ENCODE results near the gene SRRM1.
"Not testable (repeated sequence)": the region's sequence is repeated elsewhere in the genome, so short reads cannot be mapped to it uniquely, and the experiment has no call there.

Gene SRRM1

GRCh38 chr1:24714859-24715520, 71.9 kb downstream of the SRRM1 start:
- H3K36me3 ChIP-seq (ENCODE audit: control insufficient read depth in 4 of 4, insufficient read depth in 4 of 4, low read length in 3 of 4), result no peaks in the 10 kb centered on the region
- H3K4me1 ChIP-seq (ENCODE audit: control extremely low read depth in 1 of 4, control insufficient read depth in 4 of 4, insufficient read depth in 4 of 4, low read length in 3 of 4), result peaks cover 0 to 8% (median 6%) of the 10 kb centered on the region in 4 experiments
- no peak overlapping the region for H3K4me3 ChIP-seq (ENCODE audit: control insufficient read depth in 1 of 7, extremely low read depth in 1 of 7, insufficient read depth in 4 of 7, low read depth in 2 of 7, low read length in 6 of 7)
- no peak overlapping the region for H3K27ac ChIP-seq (ENCODE audit: insufficient read depth in 1 of 2, low read depth in 1 of 2, low read length in 2 of 2, poor library complexity in 1 of 2, severe bottlenecking in 2 of 2)
- 96% methylated on average over 7 of the region's 8 CpGs for WGBS (ENCODE audit: insufficient coverage)
- no peaks in the 10 kb centered on the region for H3K27me3 ChIP-seq (replicated peaks in 2 of 5; ENCODE audit: control insufficient read depth in 4 of 5, insufficient read depth in 5 of 5, low read length in 4 of 5)
- no peak for DNase-seq
- H3K9me3 ChIP-seq (ENCODE audit: control extremely low read depth in 1 of 5, control insufficient read depth in 4 of 5, insufficient read depth in 2 of 5, low read depth in 1 of 5, low read length in 4 of 5), result no peaks in the 10 kb centered on the region
- ChIA-PET CTCF (interaction anchor here (1.1 to 1.7 kb wide), 3 partner anchors 9 to 122 kb away, joined by 3 to 5 read pairs (median 4); no protein-coding TSS in a partner anchor), POLR2A (no interaction called here)

- CTCF ChIA-PET, result interaction anchor here (1.7 kb wide), 1 partner anchor 10 kb away, joined by 4 read pairs; no protein-coding TSS in a partner anchor
- WGBS (ENCODE audit: insufficient coverage), result 96% methylated on average over 5 of the region's 7 CpGs
- Histone ChIP-seq H3K27ac (ENCODE audit: insufficient read depth in 1 of 2, low read depth in 1 of 2, low read length in 2 of 2, poor library complexity in 1 of 2, severe bottlenecking in 2 of 2) (no peak overlapping the region), H3K4me1 (ENCODE audit: control extremely low read depth in 1 of 4, control insufficient read depth in 4 of 4, insufficient read depth in 4 of 4, low read length in 3 of 4) (peaks cover 0 to 10% (median 6%) of the 10 kb centered on the region in 4 experiments), H3K36me3 (ENCODE audit: control insufficient read depth in 4 of 4, insufficient read depth in 4 of 4, low read length in 3 of 4) (no peaks in the 10 kb centered on the region), H3K27me3 (replicated peaks in 2 of 5; ENCODE audit: control insufficient read depth in 4 of 5, insufficient read depth in 5 of 5, low read length in 4 of 5) (no peaks in the 10 kb centered on the region), H3K4me3 (ENCODE audit: control insufficient read depth in 1 of 7, extremely low read depth in 1 of 7, insufficient read depth in 4 of 7, low read depth in 2 of 7, low read length in 6 of 7) (no peak overlapping the region), H3K9me3 (ENCODE audit: control extremely low read depth in 1 of 5, control insufficient read depth in 4 of 5, insufficient read depth in 2 of 5, low read depth in 1 of 5, low read length in 4 of 5) (no peaks in the 10 kb centered on the region)
- no peak for DNase-seq
- POLR2A ChIA-PET, result no interaction called here
These were observed 72.6 kb downstream of the SRRM1 start for GRCh38 chr1:24715658-24716057.

GRCh38 chr1:24717887-24718650, 75.0 kb downstream of the SRRM1 start:
- Histone ChIP-seq H3K27ac (ENCODE audit: insufficient read depth in 1 of 2, low read depth in 1 of 2, low read length in 2 of 2, poor library complexity in 1 of 2, severe bottlenecking in 2 of 2) (no peak overlapping the region), H3K27me3 (replicated peaks in 2 of 5; ENCODE audit: control insufficient read depth in 4 of 5, insufficient read depth in 5 of 5, low read length in 4 of 5) (no peaks in the 10 kb centered on the region), H3K9me3 (ENCODE audit: control extremely low read depth in 1 of 5, control insufficient read depth in 4 of 5, insufficient read depth in 2 of 5, low read depth in 1 of 5, low read length in 4 of 5) (no peaks in the 10 kb centered on the region), H3K36me3 (ENCODE audit: control insufficient read depth in 4 of 4, insufficient read depth in 4 of 4, low read length in 3 of 4) (no peaks in the 10 kb centered on the region), H3K4me3 (ENCODE audit: control insufficient read depth in 1 of 7, extremely low read depth in 1 of 7, insufficient read depth in 4 of 7, low read depth in 2 of 7, low read length in 6 of 7) (no peak overlapping the region), H3K4me1 (ENCODE audit: control extremely low read depth in 1 of 4, control insufficient read depth in 4 of 4, insufficient read depth in 4 of 4, low read length in 3 of 4) (peaks cover 0 to 10% (median 6%) of the 10 kb centered on the region in 4 experiments)
- DNase-seq, result no peak
- 99% methylated on average over 6 of the region's 8 CpGs for WGBS (ENCODE audit: insufficient coverage)
- POLR2A ChIA-PET, result interaction anchor here (0.7 kb wide), 2 partner anchors 41 to 304 kb away, joined by 3 to 5 read pairs; no protein-coding TSS in a partner anchor
- CTCF ChIA-PET, result interaction anchor here (0.8 to 2.7 kb wide), 3 partner anchors 11 to 29 kb away, joined by 3 to 7 read pairs (median 7); partner anchors contain the start of gene CLIC4

GRCh38 chr1:24720152-24720551, 77.0 kb downstream of the SRRM1 start:
- ChIA-PET CTCF (interaction anchor here (0.8 kb wide), 1 partner anchor 13 kb away, joined by 3 read pairs; no protein-coding TSS in a partner anchor), POLR2A (interaction anchor here (0.5 to 1.0 kb wide), 2 partner anchors 8 to 13 kb away, joined by 3 to 4 read pairs; no protein-coding TSS in a partner anchor)
- no peak overlapping the region for H3K4me3 ChIP-seq (ENCODE audit: control insufficient read depth in 1 of 7, extremely low read depth in 1 of 7, insufficient read depth in 4 of 7, low read depth in 2 of 7, low read length in 6 of 7)
- peaks cover 0 to 11% (median 8%) of the 10 kb centered on the region in 4 experiments for H3K4me1 ChIP-seq (ENCODE audit: control extremely low read depth in 1 of 4, control insufficient read depth in 4 of 4, insufficient read depth in 4 of 4, low read length in 3 of 4)
- WGBS (ENCODE audit: insufficient coverage), result 65% methylated on average over 9 of the region's 12 CpGs
- no peaks in the 10 kb centered on the region for H3K27me3 ChIP-seq (replicated peaks in 2 of 5; ENCODE audit: control insufficient read depth in 4 of 5, insufficient read depth in 5 of 5, low read length in 4 of 5)
- no peaks in the 10 kb centered on the region for H3K36me3 ChIP-seq (ENCODE audit: control insufficient read depth in 4 of 4, insufficient read depth in 4 of 4, low read length in 3 of 4)
- no peak overlapping the region for H3K27ac ChIP-seq (ENCODE audit: insufficient read depth in 1 of 2, low read depth in 1 of 2, low read length in 2 of 2, poor library complexity in 1 of 2, severe bottlenecking in 2 of 2)
- no peak for DNase-seq
- H3K9me3 ChIP-seq (ENCODE audit: control extremely low read depth in 1 of 5, control insufficient read depth in 4 of 5, insufficient read depth in 2 of 5, low read depth in 1 of 5, low read length in 4 of 5), result no peaks in the 10 kb centered on the region

GRCh38 chr1:24721533-24721932, 78.4 kb downstream of the SRRM1 start:
- 95% methylated on average over 27 of the region's 31 CpGs for WGBS (ENCODE audit: insufficient coverage)
- no peak overlapping the region for H3K4me3 ChIP-seq (ENCODE audit: control insufficient read depth in 1 of 7, extremely low read depth in 1 of 7, insufficient read depth in 4 of 7, low read depth in 2 of 7, low read length in 6 of 7)
- no peak overlapping the region for H3K27ac ChIP-seq (ENCODE audit: insufficient read depth in 1 of 2, low read depth in 1 of 2, low read length in 2 of 2, poor library complexity in 1 of 2, severe bottlenecking in 2 of 2)
- no peaks in the 10 kb centered on the region for H3K27me3 ChIP-seq (replicated peaks in 2 of 5; ENCODE audit: control insufficient read depth in 4 of 5, insufficient read depth in 5 of 5, low read length in 4 of 5)
- no peaks in the 10 kb centered on the region for H3K36me3 ChIP-seq (ENCODE audit: control insufficient read depth in 4 of 4, insufficient read depth in 4 of 4, low read length in 3 of 4)
- peaks cover 0 to 12% (median 9%) of the 10 kb centered on the region in 4 experiments for H3K4me1 ChIP-seq (ENCODE audit: control extremely low read depth in 1 of 4, control insufficient read depth in 4 of 4, insufficient read depth in 4 of 4, low read length in 3 of 4)
- POLR2A ChIA-PET, result no interaction called here
- H3K9me3 ChIP-seq (ENCODE audit: control extremely low read depth in 1 of 5, control insufficient read depth in 4 of 5, insufficient read depth in 2 of 5, low read depth in 1 of 5, low read length in 4 of 5), result no peaks in the 10 kb centered on the region
- DNase-seq, result no peak
- CTCF ChIA-PET, result interaction anchor here (1.9 kb wide), 1 partner anchor 114 kb away, joined by 11 read pairs; no protein-coding TSS in a partner anchor

GRCh38 chr1:24722073-24723035, 79.3 kb downstream of the SRRM1 start:
- Histone ChIP-seq H3K4me3 (ENCODE audit: control insufficient read depth in 1 of 7, extremely low read depth in 1 of 7, insufficient read depth in 4 of 7, low read depth in 2 of 7, low read length in 6 of 7) (peak overlapping the region in 1 of 7 experiments; percentile 59), H3K4me1 (ENCODE audit: control extremely low read depth in 1 of 4, control insufficient read depth in 4 of 4, insufficient read depth in 4 of 4, low read length in 3 of 4) (peaks cover 4 to 20% (median 17%) of the 10 kb centered on the region in 4 experiments)
- POLR2A ChIA-PET; H3K9me3 ChIP-seq (ENCODE audit: control extremely low read depth in 1 of 5, control insufficient read depth in 4 of 5, insufficient read depth in 2 of 5, low read depth in 1 of 5, low read length in 4 of 5); H3K27ac ChIP-seq (ENCODE audit: insufficient read depth in 1 of 2, low read depth in 1 of 2, low read length in 2 of 2, poor library complexity in 1 of 2, severe bottlenecking in 2 of 2); H3K36me3 ChIP-seq (ENCODE audit: control insufficient read depth in 4 of 4, insufficient read depth in 4 of 4, low read length in 3 of 4); H3K27me3 ChIP-seq (replicated peaks in 2 of 5; ENCODE audit: control insufficient read depth in 4 of 5, insufficient read depth in 5 of 5, low read length in 4 of 5): not testable (repeated sequence)
- 92% methylated on average over 12 of the region's 21 CpGs for WGBS (ENCODE audit: insufficient coverage)
- CTCF ChIA-PET, result interaction anchor here (1.1 to 1.9 kb wide), 3 partner anchors 11 to 123 kb away, joined by 3 to 11 read pairs (median 5); no protein-coding TSS in a partner anchor
- DNase-seq, result peak in 2 of 3 donors; percentile 49 to 55

Measured in common myeloid progenitor, CD34-positive (primary cell).